HG02763 (cell line): ENCODE measurements around the gene PLPPR1.

ENCODE experiments used
- ATAC-seq: cut with Tn5 transposase; IDR thresholded peaks from one replicate; pipeline ENCODE4 v1.9.1; 2021; ENCODE audit warnings: mild to moderate bottlenecking, moderate library complexity; ENCODE audit not compliant: unreplicated experiment

Gene PLPPR1

DNA sequence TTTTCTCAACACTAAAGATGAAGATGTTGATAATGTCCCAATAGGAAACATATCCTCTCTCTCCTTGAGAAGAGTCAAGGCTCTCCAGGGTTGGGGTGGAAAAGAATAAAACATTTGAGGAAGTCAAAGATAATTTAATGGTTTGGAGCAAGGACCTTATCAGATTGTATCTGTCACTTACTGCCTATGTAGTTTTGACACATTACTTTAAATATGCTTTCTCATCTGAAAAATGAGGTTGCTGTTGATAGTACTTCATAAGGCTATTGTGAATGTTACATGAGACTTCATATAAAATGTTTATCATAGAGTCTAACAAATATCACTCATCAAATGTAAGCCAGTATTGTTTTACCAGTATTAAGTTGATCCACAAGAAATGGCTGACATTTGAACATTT, 307.6 kb downstream of the PLPPR1 start:
- ATAC-seq: no peak

DNA sequence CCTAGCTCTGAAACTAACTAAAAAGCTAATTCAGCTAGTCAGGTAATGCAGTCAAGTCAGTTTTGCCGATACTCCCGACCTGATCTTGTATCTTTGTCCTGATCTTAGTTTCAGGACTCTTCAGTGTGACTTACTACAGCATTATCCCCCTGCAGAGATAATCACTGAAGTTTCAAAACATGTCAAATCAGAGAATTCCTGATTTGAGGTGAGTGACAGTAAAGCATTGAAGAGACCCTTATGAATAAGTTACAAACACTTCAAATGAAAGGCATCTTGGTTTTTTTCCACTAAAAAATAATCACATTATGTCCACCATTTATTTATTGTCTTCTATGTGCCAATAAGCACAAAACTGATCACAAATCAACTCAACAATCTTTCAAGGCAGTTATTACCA, 308.7 kb downstream of the PLPPR1 start:
- no peak for ATAC-seq

DNA sequence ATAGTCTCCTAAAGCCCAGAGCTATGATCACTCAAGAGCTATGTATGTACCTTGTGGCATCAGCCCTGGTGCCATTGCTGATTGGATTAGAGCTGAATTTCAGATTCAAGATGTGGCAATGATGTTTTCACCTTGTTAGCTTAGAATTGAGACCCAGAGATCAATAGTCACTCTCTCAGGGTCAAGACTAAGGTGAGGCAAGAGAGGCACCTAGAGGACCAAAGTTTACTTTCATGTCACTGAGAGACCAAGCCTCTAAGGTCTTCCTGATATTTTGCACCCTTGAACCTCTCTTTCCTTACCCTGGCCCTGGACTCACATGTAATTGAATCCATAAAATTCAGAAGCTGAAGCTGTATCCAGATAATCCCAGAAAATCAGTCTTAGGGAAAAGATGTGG, 313.4 kb downstream of the PLPPR1 start:
- ATAC-seq: no peak

DNA sequence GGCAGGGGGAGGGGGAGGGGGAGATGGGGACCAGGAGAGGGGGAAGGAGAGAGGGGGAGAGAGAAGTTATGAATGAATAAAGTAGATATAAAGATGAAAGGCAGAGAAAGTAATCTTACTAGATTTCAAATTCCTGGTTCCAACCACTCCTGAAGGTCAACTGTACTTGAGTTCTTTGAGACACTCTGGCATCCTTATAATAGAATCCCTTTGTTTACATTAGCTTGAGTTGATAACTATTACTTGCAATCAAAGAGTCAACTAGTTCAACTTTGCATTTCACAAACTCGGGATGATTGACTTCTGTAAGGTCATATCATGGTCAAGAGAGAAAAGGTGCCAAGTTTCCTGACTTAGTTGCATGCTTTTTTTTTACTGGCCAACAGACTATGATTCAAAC, 314.1 kb downstream of the PLPPR1 start:
- no peak for ATAC-seq

DNA sequence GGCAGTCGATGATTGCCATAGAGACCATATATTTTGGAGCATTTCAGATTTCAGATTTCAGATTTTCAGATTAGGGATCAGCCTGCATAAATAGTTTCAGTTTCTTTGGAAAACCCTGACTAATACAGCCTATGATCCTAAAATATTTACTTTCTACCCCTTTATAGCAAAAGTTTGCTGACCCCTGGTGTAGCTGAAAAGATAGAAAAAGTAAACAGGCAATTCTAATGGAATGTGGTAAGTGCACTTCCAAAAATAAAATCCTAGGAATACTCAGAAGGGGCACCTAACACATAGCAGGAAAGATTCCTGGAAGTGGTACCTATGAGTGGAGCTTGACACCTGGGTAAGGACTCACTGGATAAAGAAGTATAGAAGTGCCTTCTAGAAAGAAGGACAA, 321.8 kb downstream of the PLPPR1 start:
- ATAC-seq: no peak

DNA sequence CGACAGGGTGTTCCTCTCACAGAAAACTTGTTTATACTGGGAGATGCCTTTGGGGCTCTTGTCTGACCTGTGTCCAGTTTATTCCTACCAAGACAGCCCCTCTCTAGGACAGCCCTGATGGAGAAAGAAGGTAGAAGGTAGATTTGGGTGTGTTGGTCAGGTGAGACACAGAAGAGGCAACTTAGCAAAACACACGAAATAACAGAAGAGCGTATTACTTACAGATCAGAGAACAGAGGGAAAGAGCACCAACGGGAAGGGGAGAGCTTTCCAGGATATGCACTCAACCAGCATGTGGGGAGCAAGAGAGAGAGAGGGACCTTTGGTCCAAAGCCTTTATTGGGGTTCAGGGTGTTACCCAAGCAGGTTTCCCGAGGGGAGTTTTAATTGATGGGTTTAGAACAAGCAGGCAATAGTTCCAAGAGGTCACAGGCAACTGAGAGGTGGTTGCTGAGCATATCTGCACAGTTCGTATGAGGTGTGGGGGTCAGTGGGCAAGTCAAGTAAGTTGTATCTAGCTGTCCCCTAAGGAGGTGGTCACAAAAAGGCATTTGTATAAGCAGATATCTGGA, 324.5 kb downstream of the PLPPR1 start:
- no peak for ATAC-seq

DNA sequence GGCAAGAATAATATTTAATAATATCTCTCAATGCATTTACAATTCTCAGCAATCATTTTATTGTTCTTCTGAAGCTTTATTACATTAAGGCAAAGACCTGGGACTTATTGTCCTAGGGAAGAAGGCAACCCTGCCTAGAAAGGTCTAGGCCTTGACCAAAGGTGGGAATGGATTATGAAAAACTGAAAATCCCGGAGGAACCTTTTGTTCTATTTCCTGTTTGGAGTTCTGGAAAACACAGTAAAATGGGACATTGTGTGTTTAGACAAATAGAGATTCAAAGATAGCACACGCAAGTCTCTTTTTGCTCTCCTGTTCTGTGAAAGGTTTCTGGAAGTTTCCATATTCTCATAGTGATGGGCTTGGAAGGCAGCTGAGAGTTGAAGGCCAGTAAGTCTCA, 325.2 kb downstream of the PLPPR1 start:
- no peak for ATAC-seq

DNA sequence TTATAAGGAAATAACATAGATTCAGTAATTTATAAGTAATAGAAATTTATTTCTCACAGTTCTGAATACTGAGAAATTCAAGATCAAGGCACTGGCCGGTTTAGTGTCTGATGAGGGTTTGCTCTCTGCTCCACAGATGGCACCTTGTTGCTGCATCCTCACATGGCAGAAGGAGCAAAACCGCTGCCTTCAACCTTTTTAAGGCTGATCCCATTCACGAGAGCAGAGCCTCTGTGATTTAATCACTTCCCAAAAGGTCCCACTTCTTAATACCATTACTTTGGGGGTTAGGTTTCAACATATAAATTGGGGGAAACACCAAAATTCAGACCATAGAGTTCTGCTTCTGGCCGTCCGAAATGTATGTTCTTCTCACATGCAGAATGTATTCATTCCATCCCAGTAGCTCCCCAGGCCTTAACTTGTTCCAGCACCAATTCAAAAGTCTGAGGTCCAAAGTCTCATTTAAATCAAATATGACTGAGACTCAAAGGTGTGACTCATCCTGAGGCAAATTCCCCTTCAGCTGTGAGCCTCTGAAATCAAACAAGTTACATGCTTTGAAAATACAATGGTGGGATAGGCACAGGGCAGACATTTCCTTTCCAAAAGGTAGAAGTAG, 325.7 kb downstream of the PLPPR1 start:
- ATAC-seq: no peak

DNA sequence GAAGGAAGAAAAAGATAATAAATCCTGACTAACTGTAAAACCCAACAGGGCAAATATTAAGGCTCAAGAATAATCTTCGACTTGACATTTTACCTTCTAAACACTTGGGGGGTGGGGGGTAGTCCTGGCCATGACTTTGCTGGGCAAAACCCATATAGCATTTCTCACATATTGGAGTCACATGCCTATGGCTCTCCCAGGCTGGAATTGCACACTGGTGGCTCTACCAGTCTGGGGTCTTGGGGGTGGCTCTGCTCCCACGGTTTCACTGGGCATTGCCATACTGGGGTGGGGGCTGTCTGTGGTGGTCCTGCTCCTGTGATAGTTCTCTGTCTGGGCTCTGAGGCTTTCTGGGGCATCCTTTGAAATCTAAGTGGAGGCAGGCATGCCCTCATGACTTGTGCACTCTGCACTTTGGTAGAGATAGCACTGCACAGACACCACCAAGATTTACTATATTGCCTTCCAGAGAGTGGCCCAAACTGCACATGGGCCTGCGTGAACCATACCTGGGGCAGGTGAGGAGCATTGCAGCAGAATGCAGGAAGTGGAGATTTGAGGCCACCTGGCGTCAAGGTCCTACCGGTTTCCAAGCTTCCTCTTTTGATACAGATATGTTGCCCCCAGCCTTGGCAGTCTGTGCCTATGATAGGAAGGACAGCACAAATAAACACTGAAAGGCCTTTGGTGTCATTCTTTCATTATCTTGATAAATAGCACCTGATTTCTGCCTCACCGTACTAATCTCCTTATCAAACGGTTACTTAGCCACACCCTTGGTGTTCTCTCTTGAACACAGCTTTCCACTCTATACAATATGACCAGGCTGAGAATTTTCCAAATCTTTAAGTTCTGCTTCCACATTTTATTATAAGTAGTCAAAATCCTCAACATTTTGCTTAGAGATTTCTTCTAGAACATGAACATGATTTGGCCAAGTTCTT, 326.5 kb downstream of the PLPPR1 start:
- no peak for ATAC-seq

DNA sequence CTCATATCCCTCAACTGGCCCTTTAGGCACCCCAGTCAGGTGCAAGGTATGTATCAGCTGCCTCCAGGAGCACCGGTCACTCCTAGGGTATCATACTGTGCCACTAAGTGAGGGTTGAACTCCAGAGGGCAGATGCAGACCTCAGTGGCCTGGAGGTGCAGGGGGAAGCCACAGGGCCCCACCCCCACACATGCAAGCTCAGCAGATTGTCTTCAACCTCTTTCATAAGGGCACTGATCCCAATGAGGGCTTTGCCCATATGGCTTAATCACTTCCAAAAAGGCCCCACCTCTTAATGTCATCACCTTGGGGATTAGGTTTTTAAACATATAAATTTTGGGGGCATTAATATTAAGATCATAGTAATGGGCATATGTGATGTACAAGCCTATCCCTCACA, 328.1 kb downstream of the PLPPR1 start:
- no peak for ATAC-seq

DNA sequence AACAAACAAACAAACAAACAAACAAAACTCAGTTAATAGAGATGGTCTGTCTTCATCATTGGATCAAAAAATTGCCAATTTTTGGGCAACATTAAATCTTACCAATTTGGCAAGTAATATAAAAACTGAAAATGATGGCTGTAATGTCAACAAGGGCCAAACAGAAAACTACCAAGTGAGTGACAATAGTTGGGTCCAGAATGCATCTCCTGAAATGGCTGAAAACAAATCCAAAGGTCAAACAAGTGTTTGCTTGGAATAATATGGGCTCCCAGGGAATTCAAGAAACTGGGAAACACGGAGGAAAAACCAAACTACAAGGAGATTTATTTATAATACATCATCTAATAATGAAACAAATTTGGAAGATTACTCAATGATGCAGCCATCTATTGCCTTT, 331.2 kb downstream of the PLPPR1 start:
- no peak for ATAC-seq

DNA sequence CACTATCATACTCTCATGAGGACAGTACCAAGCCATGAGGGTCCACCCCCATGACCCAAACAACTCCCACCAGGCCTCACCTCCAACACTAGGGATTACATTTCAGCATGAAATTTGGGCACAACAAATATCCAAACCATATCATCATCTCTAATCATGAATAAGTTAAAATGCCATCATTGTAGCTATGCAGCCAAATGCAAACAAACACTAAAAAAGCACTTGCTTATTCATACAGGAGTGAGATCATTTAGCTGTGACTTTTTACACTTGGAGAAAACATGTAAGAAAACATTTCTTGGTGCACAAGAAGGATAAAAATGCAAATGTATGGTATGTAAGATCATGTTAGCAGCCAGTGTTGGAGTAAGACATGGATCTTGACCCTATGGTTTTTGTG, 332.1 kb downstream of the PLPPR1 start:
- ATAC-seq: no peak

DNA sequence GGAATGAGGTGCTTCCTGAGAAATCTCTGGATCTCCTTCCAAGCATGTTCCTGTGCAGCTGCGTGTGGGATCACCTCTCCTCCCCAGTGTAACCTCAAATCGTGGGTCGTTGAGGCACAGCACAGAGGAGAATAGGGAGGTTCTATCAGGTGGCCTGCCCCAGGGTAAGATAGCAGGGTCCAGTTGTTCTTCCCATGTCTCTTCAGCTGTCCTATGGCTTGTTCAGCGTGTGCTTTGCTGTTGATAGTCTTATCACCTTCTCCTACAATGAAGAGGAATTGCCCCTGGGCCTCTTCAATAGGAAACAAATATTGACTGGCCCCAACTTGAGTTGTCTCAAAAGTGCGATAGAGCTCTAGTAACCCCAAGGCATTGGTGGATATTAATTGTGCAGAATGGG, 333.9 kb downstream of the PLPPR1 start:
- no peak for ATAC-seq

DNA sequence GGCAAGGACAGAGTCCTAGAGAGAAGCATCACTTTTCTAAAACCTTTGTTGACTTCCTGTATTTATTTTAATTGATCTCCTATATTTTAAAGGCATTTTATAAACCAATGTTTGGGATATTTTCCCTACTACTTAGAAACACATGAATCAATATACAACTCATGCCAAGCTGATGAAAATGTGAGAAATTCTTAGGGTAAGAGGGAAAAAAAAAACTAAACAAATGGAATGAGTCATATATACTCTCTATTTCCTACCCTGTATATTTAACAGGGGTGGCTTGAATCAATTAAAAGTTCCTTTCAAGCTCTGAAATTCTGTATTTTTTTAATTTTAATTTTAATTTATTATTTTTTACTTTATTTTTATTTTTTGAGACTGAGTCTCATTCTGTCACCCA, 336.7 kb downstream of the PLPPR1 start:
- no peak for ATAC-seq

DNA sequence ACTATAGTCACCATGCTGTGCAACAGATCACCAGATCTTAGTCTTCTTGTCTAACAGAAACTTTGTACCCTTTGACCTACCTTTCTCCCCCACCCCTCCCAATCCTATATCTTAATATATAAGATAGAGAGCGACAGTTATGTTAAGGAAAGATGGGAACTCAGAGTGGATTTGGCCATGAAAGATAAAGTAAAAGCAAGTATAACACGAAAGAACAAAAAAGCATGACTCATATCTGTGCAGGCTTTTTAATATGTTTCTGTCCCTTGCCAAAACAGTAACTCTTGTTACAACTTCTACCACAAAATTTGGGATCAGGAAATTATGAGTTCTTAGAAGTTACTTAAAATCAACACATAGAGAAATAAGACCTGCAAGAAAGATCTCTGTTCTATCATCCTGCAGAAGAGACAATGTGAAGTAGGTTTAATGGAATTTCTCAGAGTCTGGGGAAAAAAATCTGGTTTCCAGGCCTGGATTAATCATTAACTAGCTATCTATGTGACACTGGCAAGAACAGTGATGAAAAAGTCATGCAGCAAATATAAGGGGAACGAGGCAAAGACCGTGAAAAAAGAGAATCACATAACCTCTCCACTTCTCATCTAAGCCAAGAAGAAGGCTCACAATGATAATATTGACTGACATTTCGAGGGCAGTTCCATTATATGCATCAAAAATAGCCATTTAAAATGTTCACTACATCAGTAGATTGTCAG, 337.7 kb downstream of the PLPPR1 start:
- ATAC-seq: no peak

DNA sequence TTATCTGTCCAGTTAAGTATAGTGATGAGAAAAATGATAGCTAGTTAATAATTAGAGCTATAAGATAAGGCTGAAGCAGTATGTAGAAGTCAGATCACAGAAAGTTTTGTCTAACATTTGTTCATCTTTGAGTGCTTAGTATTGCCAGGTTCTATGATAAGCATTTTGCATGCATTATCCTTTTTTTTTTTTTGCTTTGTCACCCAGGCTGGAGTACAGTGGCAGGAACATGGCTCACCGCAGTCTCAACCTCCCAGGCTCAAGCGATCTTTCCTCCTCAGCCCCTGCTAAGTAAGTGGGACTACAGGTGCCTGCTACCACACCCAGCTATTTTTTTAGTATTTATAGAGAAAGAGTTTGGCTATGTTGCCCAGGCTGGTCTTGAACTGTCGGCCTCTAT, 338.8 kb downstream of the PLPPR1 start:
- no peak for ATAC-seq

DNA sequence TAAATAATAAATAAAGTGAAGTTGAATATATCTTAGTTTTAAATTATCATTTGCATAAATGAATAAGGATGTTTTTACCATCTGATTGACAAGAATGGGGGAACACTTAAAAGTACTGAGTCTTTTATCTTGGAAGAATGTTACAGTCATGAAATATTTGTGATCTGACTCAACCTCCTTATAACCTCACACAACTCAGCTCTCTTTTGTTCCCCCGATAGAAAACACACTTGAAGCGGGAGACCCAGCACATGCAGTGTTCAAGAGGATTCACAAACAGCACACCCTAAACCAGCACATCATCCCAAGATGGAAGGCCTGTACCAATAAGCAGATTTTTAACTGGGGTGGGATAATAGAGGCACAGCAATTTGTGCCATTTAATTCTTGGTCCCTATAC, 340.8 kb downstream of the PLPPR1 start:
- no peak for ATAC-seq

DNA sequence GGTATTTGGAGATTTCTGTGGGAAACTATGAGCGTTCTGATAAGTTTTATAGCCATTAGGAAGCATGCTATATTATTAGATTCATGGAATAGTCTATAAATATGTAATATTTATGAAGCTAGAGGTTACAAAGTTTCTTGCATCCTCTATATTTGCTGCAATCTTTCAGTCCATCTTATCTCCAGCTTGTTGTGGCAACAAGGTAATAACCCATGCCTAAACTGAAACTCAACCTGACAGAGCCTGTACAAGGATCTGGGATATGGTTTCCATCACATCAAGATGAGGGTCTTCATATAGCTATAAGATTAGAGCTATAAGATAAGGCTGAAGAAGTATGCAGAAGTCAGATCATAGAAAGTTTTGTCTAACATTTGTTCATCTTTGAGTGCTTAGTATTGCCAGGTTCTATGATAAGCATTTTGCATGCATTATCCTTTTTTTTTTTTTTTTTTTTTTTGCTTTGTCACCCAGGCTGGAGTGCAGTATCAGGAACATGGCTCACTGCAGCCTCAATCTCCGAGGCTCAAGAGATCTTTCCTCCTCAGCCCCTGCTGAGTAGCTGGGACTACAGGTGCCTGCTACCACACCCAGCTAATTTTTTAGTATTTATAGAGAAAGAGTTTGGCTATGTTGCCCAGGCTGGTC, 341.5 kb downstream of the PLPPR1 start:
- ATAC-seq: no peak

DNA sequence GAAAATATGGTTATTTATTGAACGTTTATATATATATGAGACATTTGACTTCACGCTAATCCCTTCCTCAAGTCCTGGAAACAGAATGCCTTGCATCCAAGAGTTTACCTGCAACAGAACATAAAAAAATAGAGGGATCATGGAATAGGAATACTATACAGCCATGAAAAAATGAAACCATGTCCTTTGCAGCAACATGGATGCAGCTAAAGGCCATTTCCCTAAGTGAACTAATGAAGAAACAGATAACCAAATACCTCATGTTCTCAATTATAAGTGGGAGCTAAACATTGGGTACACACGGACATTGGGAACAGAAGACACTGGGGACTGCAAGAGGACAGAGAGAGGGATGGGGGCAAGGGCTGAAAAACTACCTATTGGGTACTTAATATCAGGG, 343.3 kb downstream of the PLPPR1 start:
- no peak for ATAC-seq

DNA sequence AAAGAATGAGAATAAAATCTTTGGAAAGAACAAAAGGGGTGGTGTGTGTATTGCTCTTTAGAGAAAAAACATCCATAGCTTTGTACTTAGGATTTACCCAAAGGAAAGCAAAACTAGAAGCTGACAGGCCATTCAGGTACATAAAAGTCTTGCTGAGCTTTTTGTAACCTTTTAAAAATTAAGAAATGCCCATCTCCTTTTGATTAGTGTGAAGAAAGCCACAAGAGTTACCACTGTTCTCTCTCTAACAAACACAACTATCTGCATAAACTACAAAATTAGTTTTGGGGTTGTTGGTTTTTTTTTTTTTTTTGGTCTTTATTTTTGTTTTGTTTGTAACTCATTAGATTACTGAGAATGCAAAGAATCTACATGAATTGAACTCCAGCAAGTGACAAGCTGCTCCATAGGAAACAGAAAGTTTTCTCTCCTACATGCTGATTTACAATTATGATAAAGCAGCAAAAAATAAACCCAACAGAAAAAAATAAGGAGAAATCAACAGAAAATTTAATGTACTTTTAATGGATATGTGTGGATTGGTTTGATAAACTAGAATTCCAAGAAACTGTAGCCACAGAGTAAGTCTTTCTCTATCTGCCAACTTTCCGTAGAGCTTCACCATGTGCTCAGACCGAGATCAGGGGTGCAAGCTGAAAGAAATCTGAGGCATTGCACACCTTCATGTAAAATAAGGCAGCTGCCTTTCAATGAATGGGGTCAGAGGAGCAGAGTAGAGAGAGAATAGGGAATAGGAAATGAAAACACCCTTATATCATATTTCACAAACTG, 344.0 kb downstream of the PLPPR1 start:
- no peak for ATAC-seq
